Cardiac muscle cell (in vitro differentiated cells and primary cell): ENCODE measurements around the gene FBLN2. TPM values are rescaled to one million over a fixed set of nuclear protein-coding genes. Genes with fewer than 3 reads are reported as not detected.

ENCODE experiments used
- DNase-seq, 2 donors: peaks; one replicate each; pipeline versions ENCODE4 v3.0.0 to v3.0.0-alpha.2; 2010 to 2017; ENCODE audit warnings: low read depth in 1 of 2, low spot score in 1 of 2
- H3K27ac ChIP-seq: fragments of 200-600 bp; sonication (generic); 2 replicates; pipeline ENCODE4 v1.5.1; 2016
- H3K27me3 ChIP-seq: fragments of 200-600 bp; sonication (generic); 2 replicates; pipeline ENCODE4 v1.6.0; 2016; ENCODE audit warnings: control low read depth
- H3K36me3 ChIP-seq: fragments of 200-600 bp; sonication (generic); 2 replicates; pipeline ENCODE4 v1.5.1; 2016; ENCODE audit warnings: control low read depth
- H3K4me1 ChIP-seq: fragments of 200-600 bp; sonication (generic); 2 replicates; pipeline ENCODE4 v1.8.1; 2017; ENCODE audit warnings: low read depth, mild to moderate bottlenecking, mixed run types
- H3K4me3 ChIP-seq: fragments of 200-600 bp; sonication (generic); 2 replicates; pipeline ENCODE4 v1.5.1; 2016; ENCODE audit warnings: mild to moderate bottlenecking
- H3K9me3 ChIP-seq: fragments of 200-600 bp; sonication (generic); 2 replicates; pipeline ENCODE4 v1.5.1; 2017; ENCODE audit warnings: low read depth, mild to moderate bottlenecking, control low read depth
- CTCF ChIP-seq: IDR thresholded peaks from 2 replicates; pipeline ENCODE4 v1.5.1; 2012; ENCODE audit warnings: low read depth, mild to moderate bottlenecking, low read length
- polyA plus RNA-seq: library from polyadenylated mRNA; unstranded; fragments of >200 nt; fragmentation: Nextera tagmentation; extraction: Ambion mirVana; gene quantifications from 2 replicates; pipeline ENCODE4 v1.2.1, GENCODE V29; 2016
- total RNA-seq: library from RNA; depleted of rRNA; stranded (reverse); fragments of >200 nt; gene quantifications from 2 replicates; pipeline ENCODE4 v1.2.3, GENCODE V29; 2016

The FBLN2 gene
- total and polyA plus RNA-seq, 2 experiments from 2014 or later, result 19.3 to 42.4 TPM

GRCh38 chr3:13540297-13540995 lies 8.5 kb upstream of the FBLN2 start:
- Histone ChIP-seq H3K27ac (no peak overlapping the region), H3K9me3 (no peaks in the 10 kb centered on the region)
- peak; percentile 37 to 44 for DNase-seq

GRCh38 chr3:13541691-13542090 lies 7.2 kb upstream of the FBLN2 start:
- Histone ChIP-seq H3K4me3 (no peak overlapping the region), H3K4me1 (peaks cover 9% of the 10 kb centered on the region), H3K36me3 (no peaks in the 10 kb centered on the region), H3K27ac (no peak overlapping the region), H3K27me3 (no peaks in the 10 kb centered on the region), H3K9me3 (no peaks in the 10 kb centered on the region)
- DNase-seq, result no peak
- TF ChIP-seq CTCF, result no peak

More at GRCh38 chr3:13540297-13540995, 8.5 kb upstream of the FBLN2 start:
- H3K36me3 ChIP-seq, result no peaks in the 10 kb centered on the region
- peaks cover 4% of the 10 kb centered on the region for H3K4me1 ChIP-seq
- H3K4me3 ChIP-seq, result no peak overlapping the region
- TF ChIP-seq CTCF, result no peak
- no peaks in the 10 kb centered on the region for H3K27me3 ChIP-seq

- no peaks in the 10 kb centered on the region for H3K36me3 ChIP-seq
- H3K4me1 ChIP-seq, result peaks cover 10% of the 10 kb centered on the region
- H3K27me3 ChIP-seq, result no peaks in the 10 kb centered on the region
- H3K27ac ChIP-seq, result no peak overlapping the region
- no peaks in the 10 kb centered on the region for H3K9me3 ChIP-seq
- no peak for DNase-seq
- no peak overlapping the region for H3K4me3 ChIP-seq
- no peak for TF ChIP-seq CTCF
Observed at GRCh38 chr3:13542142-13542541, 6.8 kb upstream of the FBLN2 start.

- no peak for TF ChIP-seq CTCF
- H3K27ac ChIP-seq, result no peak overlapping the region
- peak in 1 of 2 donors; percentile 96 for DNase-seq
Observed at GRCh38 chr3:13543253-13543652, 5.7 kb upstream of the FBLN2 start.

GRCh38 chr3:13544293-13544831 lies 4.6 kb upstream of the FBLN2 start:
- Histone ChIP-seq H3K27ac (no peak overlapping the region), H3K4me1 (peaks cover 14% of the 10 kb centered on the region), H3K9me3 (no peaks in the 10 kb centered on the region), H3K27me3 (no peaks in the 10 kb centered on the region), H3K4me3 (no peak overlapping the region), H3K36me3 (no peaks in the 10 kb centered on the region)
- TF ChIP-seq CTCF, result no peak
- DNase-seq, result peak in 1 of 2 donors; percentile 83

More at GRCh38 chr3:13543253-13543652, 5.7 kb upstream of the FBLN2 start:
- Histone ChIP-seq H3K4me3 (no peak overlapping the region), H3K36me3 (no peaks in the 10 kb centered on the region), H3K4me1 (peaks cover 14% of the 10 kb centered on the region), H3K27me3 (no peaks in the 10 kb centered on the region), H3K9me3 (no peaks in the 10 kb centered on the region)
